Loucy (cell line): Measurements from ENCODE around the gene AAR2.

Experiments
- H2AFZ ChIP-seq: fragments of 200-600 bp; sonication (generic); 2 replicates; pipeline ENCODE4 v1.6.0; 2016; ENCODE audit warnings: antibody characterized with exemption, mild to moderate bottlenecking, low read length, moderate library complexity
- H3F3A ChIP-seq: fragments of 200-600 bp; 2 replicates; pipeline ENCODE4 v1.6.0; 2016; ENCODE audit warnings: antibody characterized with exemption, low read depth, mild to moderate bottlenecking
- H3K27me3 ChIP-seq: fragments of 200-600 bp; sonication (generic); 2 replicates; pipeline ENCODE4 v1.6.1; 2014; ENCODE audit warnings: low read length, mild to moderate bottlenecking; ENCODE audit not compliant: insufficient read depth, poor library complexity, severe bottlenecking
- H3K36me3 ChIP-seq: fragments of 200-600 bp; sonication (generic); 2 replicates; pipeline ENCODE4 v1.6.1; 2016; ENCODE audit warnings: low read length; ENCODE audit not compliant: insufficient read depth
- H3K4me1 ChIP-seq: fragments of 200-600 bp; sonication (generic); 2 replicates; pipeline ENCODE4 v1.5.1; 2014; ENCODE audit warnings: low read length, mild to moderate bottlenecking; ENCODE audit not compliant: insufficient read depth, poor library complexity, severe bottlenecking
- H3K4me2 ChIP-seq: fragments of 200-600 bp; sonication (generic); 2 replicates; pipeline ENCODE4 v1.6.0; 2014; ENCODE audit warnings: antibody characterized with exemption, low read length, low read depth, mild to moderate bottlenecking; ENCODE audit not compliant: poor library complexity, severe bottlenecking
- H3K4me3 ChIP-seq: fragments of 200-600 bp; sonication (generic); 2 replicates; pipeline ENCODE4 v1.5.1; 2014; ENCODE audit warnings: low read length, mild to moderate bottlenecking, mixed read lengths; ENCODE audit not compliant: poor library complexity, severe bottlenecking
- H3K79me2 ChIP-seq: fragments of 200-600 bp; sonication (generic); 2 replicates; pipeline ENCODE4 v1.6.1; 2014; ENCODE audit warnings: low read length; ENCODE audit not compliant: insufficient read depth
- H3K9ac ChIP-seq: fragments of 200-600 bp; sonication (generic); 2 replicates; pipeline ENCODE4 v1.6.0; 2014; ENCODE audit warnings: mild to moderate bottlenecking, low read depth, low read length, moderate library complexity; ENCODE audit not compliant: poor library complexity, severe bottlenecking
- H3K9me2 ChIP-seq: fragments of 200-600 bp; sonication (generic); replicated peaks from 2 replicates; pipeline ENCODE4 v1.6.1; 2016; ENCODE audit warnings: low read depth, low read length, mixed read lengths
- H3K9me3 ChIP-seq: fragments of 200-600 bp; sonication (generic); 2 replicates; pipeline ENCODE4 v1.6.1; 2014; ENCODE audit warnings: mild to moderate bottlenecking, antibody characterized with exemption, low read length, low read depth; ENCODE audit not compliant: insufficient read depth
- H4K20me1 ChIP-seq: fragments of 200-600 bp; sonication (generic); 2 replicates; pipeline ENCODE4 v1.6.0; 2014; ENCODE audit warnings: antibody characterized with exemption, low read length, mild to moderate bottlenecking; ENCODE audit not compliant: insufficient read depth, poor library complexity, severe bottlenecking
- EZH2phosphoT487 ChIP-seq: fragments of 200-600 bp; IDR thresholded peaks from 2 replicates; pipeline ENCODE4 v1.6.1; 2018; ENCODE audit warnings: antibody characterized with exemption, mild to moderate bottlenecking, moderate library complexity, borderline replicate concordance
- TF ChIP-seq, protein P1 (sequence below): fragments of 200-600 bp; sonication (generic); conservative IDR thresholded peaks from 2 replicates; pipeline ENCODE4 v1.5.1; 2014; ENCODE audit warnings: mild to moderate bottlenecking, antibody characterized with exemption, low read length

Gene AAR2

DNA sequence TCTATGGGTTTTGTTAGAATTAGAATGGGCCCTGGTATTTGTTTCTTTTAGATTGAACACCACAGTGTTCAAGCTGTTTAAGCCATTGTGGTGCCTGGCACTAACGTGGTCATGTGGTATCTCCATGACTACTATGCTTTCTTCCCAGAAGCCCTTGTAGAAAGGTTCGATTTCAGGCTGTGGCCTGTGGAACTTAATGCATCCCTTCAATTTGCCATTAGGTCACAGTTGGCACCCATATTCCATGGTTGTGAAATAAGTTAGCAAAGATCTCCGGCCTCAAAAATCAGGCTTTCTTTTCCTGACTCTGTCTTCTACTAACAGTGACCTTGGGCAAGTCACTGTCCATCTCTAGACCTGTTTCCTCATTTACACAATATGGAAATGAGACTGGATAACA, 31.3 kb upstream of the AAR2 start:
- Histone ChIP-seq H2AFZ (no peak overlapping the region), H3K27me3 (no peaks in the 10 kb centered on the region), H3K79me2 (no peaks in the 10 kb centered on the region), H3K9me3 (no peaks in the 10 kb centered on the region), H3K4me2 (no peak overlapping the region), H3K4me1 (no peaks in the 10 kb centered on the region), H3K36me3 (no peaks in the 10 kb centered on the region), H4K20me1 (no peaks in the 10 kb centered on the region), H3K9ac (no peak overlapping the region), H3F3A (no peaks in the 10 kb centered on the region), H3K4me3 (no peak overlapping the region), H3K9me2 (no peaks in the 10 kb centered on the region)
- TF ChIP-seq EZH2phosphoT487: no peak
- TF ChIP-seq, protein P1, sequence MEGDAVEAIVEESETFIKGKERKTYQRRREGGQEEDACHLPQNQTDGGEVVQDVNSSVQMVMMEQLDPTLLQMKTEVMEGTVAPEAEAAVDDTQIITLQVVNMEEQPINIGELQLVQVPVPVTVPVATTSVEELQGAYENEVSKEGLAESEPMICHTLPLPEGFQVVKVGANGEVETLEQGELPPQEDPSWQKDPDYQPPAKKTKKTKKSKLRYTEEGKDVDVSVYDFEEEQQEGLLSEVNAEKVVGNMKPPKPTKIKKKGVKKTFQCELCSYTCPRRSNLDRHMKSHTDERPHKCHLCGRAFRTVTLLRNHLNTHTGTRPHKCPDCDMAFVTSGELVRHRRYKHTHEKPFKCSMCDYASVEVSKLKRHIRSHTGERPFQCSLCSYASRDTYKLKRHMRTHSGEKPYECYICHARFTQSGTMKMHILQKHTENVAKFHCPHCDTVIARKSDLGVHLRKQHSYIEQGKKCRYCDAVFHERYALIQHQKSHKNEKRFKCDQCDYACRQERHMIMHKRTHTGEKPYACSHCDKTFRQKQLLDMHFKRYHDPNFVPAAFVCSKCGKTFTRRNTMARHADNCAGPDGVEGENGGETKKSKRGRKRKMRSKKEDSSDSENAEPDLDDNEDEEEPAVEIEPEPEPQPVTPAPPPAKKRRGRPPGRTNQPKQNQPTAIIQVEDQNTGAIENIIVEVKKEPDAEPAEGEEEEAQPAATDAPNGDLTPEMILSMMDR: no peak

DNA sequence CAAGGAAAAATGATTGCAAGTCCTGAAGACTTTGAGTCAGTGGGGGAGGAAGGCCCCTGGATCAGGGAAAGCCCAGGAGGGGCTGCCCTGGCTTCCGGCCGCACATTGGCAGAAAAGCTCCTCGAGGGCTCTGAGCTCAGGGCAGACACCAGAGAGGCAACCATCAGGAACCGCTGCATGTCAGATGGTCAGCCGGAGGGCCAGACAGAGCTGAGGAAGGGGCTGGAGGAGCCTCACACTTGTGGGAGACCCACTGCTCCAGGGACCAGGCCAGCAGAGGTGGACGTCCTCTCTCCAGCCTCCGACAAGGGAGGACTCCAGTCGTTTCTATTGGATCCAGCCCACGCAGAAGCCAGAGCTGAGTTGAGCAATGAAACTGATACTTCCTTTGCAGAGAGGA, 30.2 kb upstream of the AAR2 start:
- H3K9me2 ChIP-seq: no peaks in the 10 kb centered on the region
- no peaks in the 10 kb centered on the region for H3K36me3 ChIP-seq
- TF ChIP-seq, protein P1: no peak
- no peak for TF ChIP-seq EZH2phosphoT487
- no peaks in the 10 kb centered on the region for H3K9me3 ChIP-seq
- no peaks in the 10 kb centered on the region for H3F3A ChIP-seq
- H3K4me1 ChIP-seq: no peaks in the 10 kb centered on the region
- H2AFZ ChIP-seq: no peak overlapping the region
- no peak overlapping the region for H3K4me2 ChIP-seq
- no peaks in the 10 kb centered on the region for H3K27me3 ChIP-seq
- no peaks in the 10 kb centered on the region for H4K20me1 ChIP-seq
- no peaks in the 10 kb centered on the region for H3K79me2 ChIP-seq
- H3K9ac ChIP-seq: no peak overlapping the region
- H3K4me3 ChIP-seq: no peak overlapping the region

DNA sequence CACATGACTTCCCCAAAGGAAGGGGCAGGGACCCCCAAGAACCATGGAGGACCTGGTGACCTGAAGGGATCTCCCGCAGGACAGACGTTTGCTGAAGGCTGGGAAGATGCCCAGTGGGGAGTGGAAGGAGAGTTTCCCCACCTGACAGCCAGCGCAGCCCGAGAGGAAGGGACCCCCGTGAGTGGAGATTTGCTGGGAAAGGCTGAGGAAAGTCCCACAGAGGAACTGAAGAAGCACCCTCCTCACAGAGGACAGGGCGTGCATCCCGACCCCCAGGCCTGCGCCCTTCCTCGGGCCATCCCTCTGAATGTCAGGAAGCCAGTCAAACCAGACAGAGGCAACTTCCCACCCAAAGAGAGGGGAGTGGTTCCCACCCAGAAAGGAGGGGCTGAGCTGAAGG, 29.6 kb upstream of the AAR2 start:
- Histone ChIP-seq H3K9me2 (no peaks in the 10 kb centered on the region), H4K20me1 (no peaks in the 10 kb centered on the region)

More for the DNA sequence above, 29.6 kb upstream of the AAR2 start:
- no peaks in the 10 kb centered on the region for H3K9me3 ChIP-seq
- no peaks in the 10 kb centered on the region for H3F3A ChIP-seq
- H3K4me1 ChIP-seq: no peaks in the 10 kb centered on the region
- H3K4me2 ChIP-seq: no peak overlapping the region
- H3K4me3 ChIP-seq: no peak overlapping the region
- no peaks in the 10 kb centered on the region for H3K79me2 ChIP-seq
- H2AFZ ChIP-seq: no peak overlapping the region
- H3K27me3 ChIP-seq: no peaks in the 10 kb centered on the region
- TF ChIP-seq EZH2phosphoT487: no peak
- TF ChIP-seq, protein P1: no peak
- H3K9ac ChIP-seq: no peak overlapping the region
- H3K36me3 ChIP-seq: no peaks in the 10 kb centered on the region
